Stimulated activated memory B cell treated with anti-CD40 and anti-IgM and Interleukin-4, amounts not matched to agents 10 μg/mL and 1 μg/mL and 100 μg/mL, for 72 hours (primary cell): ENCODE data around the gene NSD1.

Experiments
- ATAC-seq: fragments of 150-1000 bp; cut with Tn5 transposase; 2 replicates; pipeline ENCODE4 v1.10.0; 2021
- H3K27ac Mint-ChIP-seq: one replicate; pipeline ENCODE4 v1.8.0; 2022; ENCODE audit warnings: mild to moderate bottlenecking, mixed read lengths
- H3K27me3 Mint-ChIP-seq: one replicate; pipeline ENCODE4 v1.8.0; 2022; ENCODE audit warnings: mixed read lengths
- H3K36me3 Mint-ChIP-seq: one replicate; pipeline ENCODE4 v1.8.0; 2022; ENCODE audit warnings: mixed read lengths
- H3K4me1 Mint-ChIP-seq: one replicate; pipeline ENCODE4 v1.8.0; 2022; ENCODE audit warnings: mixed read lengths
- H3K4me3 Mint-ChIP-seq: one replicate; pipeline ENCODE4 v1.8.0; 2022; ENCODE audit warnings: mild to moderate bottlenecking, moderate library complexity, mixed read lengths
- H3K9me3 Mint-ChIP-seq: one replicate; pipeline ENCODE4 v1.8.0; 2022; ENCODE audit warnings: mixed read lengths

The NSD1 gene

GRCh38 chr5:177111720-177112394, 21.7 kb upstream of the NSD1 start:
- peak; percentile 77 for ATAC-seq
- Mint-ChIP-seq H3K27me3 (peaks cover 8% of the 10 kb centered on the region), H3K9me3 (peaks cover 2% of the 10 kb centered on the region), H3K27ac (no peak overlapping the region), H3K4me3 (peak overlapping the region; percentile 66), H3K4me1 (peaks cover 14% of the 10 kb centered on the region), H3K36me3 (no peaks in the 10 kb centered on the region)

- Mint-ChIP-seq H3K4me3 (no peak overlapping the region), H3K27ac (no peak overlapping the region), H3K36me3 (no peaks in the 10 kb centered on the region)
These were observed 20.9 kb upstream of the NSD1 start for GRCh38 chr5:177112589-177113220.

GRCh38 chr5:177113566-177114424, 19.8 kb upstream of the NSD1 start:
- H3K27ac Mint-ChIP-seq = no peak overlapping the region
- H3K27me3 Mint-ChIP-seq = no peaks in the 10 kb centered on the region
- H3K9me3 Mint-ChIP-seq = peaks cover 2% of the 10 kb centered on the region
- H3K36me3 Mint-ChIP-seq = no peaks in the 10 kb centered on the region
- peaks cover 14% of the 10 kb centered on the region for H3K4me1 Mint-ChIP-seq
- no peak overlapping the region for H3K4me3 Mint-ChIP-seq
- ATAC-seq = peak; percentile 76

More at GRCh38 chr5:177112589-177113220, 20.9 kb upstream of the NSD1 start:
- H3K27me3 Mint-ChIP-seq = no peaks in the 10 kb centered on the region
- H3K9me3 Mint-ChIP-seq = peaks cover 2% of the 10 kb centered on the region
- peaks cover 14% of the 10 kb centered on the region for H3K4me1 Mint-ChIP-seq
- ATAC-seq = no peak

- peak; percentile 86 for ATAC-seq
- H3K4me3 Mint-ChIP-seq = peak overlapping the region; percentile 58
- no peaks in the 10 kb centered on the region for H3K36me3 Mint-ChIP-seq
- no peaks in the 10 kb centered on the region for H3K27me3 Mint-ChIP-seq
- peak overlapping the region; percentile 18 for H3K27ac Mint-ChIP-seq
- H3K4me1 Mint-ChIP-seq = peaks cover 10% of the 10 kb centered on the region
- peaks cover 2% of the 10 kb centered on the region for H3K9me3 Mint-ChIP-seq
These were observed 16.8 kb upstream of the NSD1 start for GRCh38 chr5:177116631-177117373.

GRCh38 chr5:177117441-177118045, 16.0 kb upstream of the NSD1 start:
- Mint-ChIP-seq H3K27me3 (no peaks in the 10 kb centered on the region), H3K36me3 (no peaks in the 10 kb centered on the region), H3K4me3 (no peak overlapping the region), H3K4me1 (peaks cover 8% of the 10 kb centered on the region), H3K27ac (peak overlapping the region; percentile 18), H3K9me3 (peaks cover 2% of the 10 kb centered on the region)
- ATAC-seq = no peak

GRCh38 chr5:177122566-177122965, 11.0 kb upstream of the NSD1 start:
- Mint-ChIP-seq H3K9me3 (no peaks in the 10 kb centered on the region), H3K36me3 (no peaks in the 10 kb centered on the region), H3K4me3 (no peak overlapping the region), H3K4me1 (peaks cover 22% of the 10 kb centered on the region), H3K27ac (no peak overlapping the region), H3K27me3 (no peaks in the 10 kb centered on the region)
- no peak for ATAC-seq

GRCh38 chr5:177123789-177124485, 9.6 kb upstream of the NSD1 start:
- no peaks in the 10 kb centered on the region for H3K9me3 Mint-ChIP-seq
- H3K4me1 Mint-ChIP-seq = peaks cover 30% of the 10 kb centered on the region
- H3K27me3 Mint-ChIP-seq = no peaks in the 10 kb centered on the region
- peak; percentile 64 for ATAC-seq
- no peaks in the 10 kb centered on the region for H3K36me3 Mint-ChIP-seq
- peak overlapping the region; percentile 70 for H3K4me3 Mint-ChIP-seq
- peak overlapping the region; percentile 90 for H3K27ac Mint-ChIP-seq

GRCh38 chr5:177124486-177124991, 9.0 kb upstream of the NSD1 start:
- no peaks in the 10 kb centered on the region for H3K9me3 Mint-ChIP-seq
- ATAC-seq = peak; percentile 74
- H3K4me1 Mint-ChIP-seq = peaks cover 36% of the 10 kb centered on the region
- no peaks in the 10 kb centered on the region for H3K27me3 Mint-ChIP-seq
- H3K4me3 Mint-ChIP-seq = peak overlapping the region; percentile 70
- peak overlapping the region; percentile 90 for H3K27ac Mint-ChIP-seq
- no peaks in the 10 kb centered on the region for H3K36me3 Mint-ChIP-seq

- no peak for ATAC-seq
- Mint-ChIP-seq H3K36me3 (no peaks in the 10 kb centered on the region), H3K4me3 (no peak overlapping the region), H3K9me3 (no peaks in the 10 kb centered on the region), H3K27me3 (no peaks in the 10 kb centered on the region), H3K27ac (peak overlapping the region; percentile 9), H3K4me1 (peaks cover 45% of the 10 kb centered on the region)
These were observed 6.8 kb upstream of the NSD1 start for GRCh38 chr5:177126771-177127170.

GRCh38 chr5:177128551-177128981, 5.0 kb upstream of the NSD1 start:
- H3K9me3 Mint-ChIP-seq = no peaks in the 10 kb centered on the region
- H3K4me1 Mint-ChIP-seq = peaks cover 40% of the 10 kb centered on the region
- no peak for ATAC-seq
- H3K27me3 Mint-ChIP-seq = no peaks in the 10 kb centered on the region
- H3K36me3 Mint-ChIP-seq = no peaks in the 10 kb centered on the region
- H3K27ac Mint-ChIP-seq = peak overlapping the region; percentile 45
- no peak overlapping the region for H3K4me3 Mint-ChIP-seq

- H3K4me3 Mint-ChIP-seq = no peak overlapping the region
- H3K27ac Mint-ChIP-seq = peak overlapping the region; percentile 45
- peaks cover 34% of the 10 kb centered on the region for H3K4me1 Mint-ChIP-seq
- peaks cover 3% of the 10 kb centered on the region for H3K36me3 Mint-ChIP-seq
- H3K27me3 Mint-ChIP-seq = no peaks in the 10 kb centered on the region
- no peak for ATAC-seq
- H3K9me3 Mint-ChIP-seq = no peaks in the 10 kb centered on the region
These were observed 3.2 kb upstream of the NSD1 start for GRCh38 chr5:177130211-177131018.

GRCh38 chr5:177131019-177131320, 2.6 kb upstream of the NSD1 start:
- Mint-ChIP-seq H3K27me3 (no peaks in the 10 kb centered on the region), H3K36me3 (peaks cover 7% of the 10 kb centered on the region), H3K4me1 (peaks cover 39% of the 10 kb centered on the region), H3K4me3 (no peak overlapping the region), H3K27ac (peak overlapping the region; percentile 66), H3K9me3 (no peaks in the 10 kb centered on the region)
- no peak for ATAC-seq

GRCh38 chr5:177131352-177132135, 2.0 kb upstream of the NSD1 start:
- peaks cover 8% of the 10 kb centered on the region for H3K36me3 Mint-ChIP-seq
- H3K27ac Mint-ChIP-seq = peak overlapping the region; percentile 66
- no peaks in the 10 kb centered on the region for H3K27me3 Mint-ChIP-seq
- H3K4me1 Mint-ChIP-seq = peaks cover 41% of the 10 kb centered on the region
- H3K9me3 Mint-ChIP-seq = no peaks in the 10 kb centered on the region
- no peak for ATAC-seq
- H3K4me3 Mint-ChIP-seq = peak overlapping the region; percentile 16
